HepG2 (cell line): ENCODE measurements around the gene TTC23L. TPM values are rescaled to one million over a fixed set of nuclear protein-coding genes. Genes with fewer than 3 reads are reported as not detected.

Experiments
- EP300 ChIP-seq, 3 experiments: sonication (generic) in 1 of 3; formaldehyde crosslinking in 1 of 3; IDR thresholded peaks; 2 replicates each; pipeline versions ENCODE4 v1.5.1 to v1.6.1; 2011 to 2020; ENCODE audit warnings: low read depth in 2 of 3, low read length in 2 of 3, borderline replicate concordance in 1 of 3, improper control_type of control experiment in 1 of 3, mild to moderate bottlenecking in 1 of 3, missing genetic modification reagents in 1 of 3, moderate library complexity in 1 of 3
- FOSL2 ChIP-seq: sonication (generic); formaldehyde crosslinking; IDR thresholded peaks from 2 replicates; pipeline ENCODE4 v1.4.0; 2020; ENCODE audit warnings: missing genetic modification reagents
- FOXC1 ChIP-seq: sonication (generic); formaldehyde crosslinking; IDR thresholded peaks from 2 replicates; pipeline ENCODE4 v1.8.0; 2022; ENCODE audit warnings: mild to moderate bottlenecking, missing genetic modification reagents, borderline replicate concordance
- FOXP1 ChIP-seq, 2 experiments: fragments of 450-650 bp in 1 of 2; IDR thresholded peaks; 2 replicates each; pipeline ENCODE4 v1.6.1; 2017 to 2018; ENCODE audit warnings: antibody characterized with exemption in 1 of 2
- HIVEP1 ChIP-seq: sonication (generic); formaldehyde crosslinking; IDR thresholded peaks from 2 replicates; pipeline ENCODE4 v1.4.0; 2020; ENCODE audit warnings: mild to moderate bottlenecking, missing genetic modification reagents
- KDM5B ChIP-seq: sonication (generic); formaldehyde crosslinking; IDR thresholded peaks from 2 replicates; pipeline ENCODE4 v1.4.0; 2020; ENCODE audit warnings: missing genetic modification reagents, mild to moderate bottlenecking, borderline replicate concordance
- PAXIP1 ChIP-seq: sonication (generic); formaldehyde crosslinking; conservative IDR thresholded peaks from 2 replicates; pipeline ENCODE4 v1.4.0; 2020; ENCODE audit warnings: mild to moderate bottlenecking, missing genetic modification reagents, moderate library complexity
- POLR2AphosphoS2 ChIP-seq: IDR thresholded peaks from 2 replicates; pipeline ENCODE4 v1.6.1; 2011; ENCODE audit warnings: low read depth, low read length, improper control_type of control experiment
- RBM39 ChIP-seq: fragments of 200-400 bp; formaldehyde crosslinking; IDR thresholded peaks from one replicate; pipeline ENCODE4 v1.6.1; 2018; ENCODE audit warnings: antibody characterized with exemption, mild to moderate bottlenecking, low read depth, low read length; ENCODE audit not compliant: poor library complexity, severe bottlenecking
- SALL1 ChIP-seq: sonication (generic); formaldehyde crosslinking; IDR thresholded peaks from 2 replicates; pipeline ENCODE4 v1.8.0; 2022; ENCODE audit warnings: mild to moderate bottlenecking, missing genetic modification reagents
- SP1 ChIP-seq, 2 experiments: fragments of 450-650 bp in 1 of 2; sonication (generic) in 1 of 2; formaldehyde crosslinking in 1 of 2; IDR thresholded peaks; 2 replicates each; pipeline versions ENCODE4 v1.4.0 to v1.6.1; 2016 to 2020; ENCODE audit warnings: missing genetic modification reagents in 1 of 2
- TAF1 ChIP-seq: sonication (generic); formaldehyde crosslinking; IDR thresholded peaks from 2 replicates; pipeline ENCODE4 v1.4.0; 2020; ENCODE audit warnings: missing genetic modification reagents
- TCF12 ChIP-seq, 2 experiments: fragments of 450-650 bp in 1 of 2; sonication (generic) in 1 of 2; formaldehyde crosslinking in 1 of 2; IDR thresholded peaks; 2 replicates each; pipeline versions ENCODE4 v1.6.1 to v1.8.0; 2017 to 2022; ENCODE audit warnings: antibody characterized with exemption in 1 of 2, mild to moderate bottlenecking in 1 of 2, missing genetic modification reagents in 1 of 2, moderate library complexity in 1 of 2
- USF2 ChIP-seq, 2 experiments: sonication (generic) in 1 of 2; formaldehyde crosslinking in 1 of 2; IDR thresholded peaks; 2 replicates each; pipeline versions ENCODE4 v1.5.1 to v1.6.1; 2011 to 2020; ENCODE audit warnings: borderline replicate concordance in 1 of 2, low read depth in 1 of 2, low read length in 1 of 2, mild to moderate bottlenecking in 1 of 2, missing genetic modification reagents in 1 of 2, moderate library complexity in 1 of 2
- ZBTB39 ChIP-seq: sonication (generic); formaldehyde crosslinking; IDR thresholded peaks from 2 replicates; pipeline ENCODE4 v1.5.0; 2020; ENCODE audit warnings: missing genetic modification reagents
- ZFP36L2 ChIP-seq: sonication (generic); formaldehyde crosslinking; IDR thresholded peaks from 2 replicates; pipeline ENCODE4 v1.4.0; 2020; ENCODE audit warnings: missing genetic modification reagents
- ZNF251 ChIP-seq: sonication (generic); formaldehyde crosslinking; IDR thresholded peaks from 2 replicates; pipeline ENCODE4 v1.9.0; 2021; ENCODE audit warnings: mild to moderate bottlenecking, missing genetic modification reagents
- ZNF260 ChIP-seq: sonication (generic); formaldehyde crosslinking; IDR thresholded peaks from 2 replicates; pipeline ENCODE4 v1.4.0; 2020; ENCODE audit warnings: missing genetic modification reagents, low read depth, mild to moderate bottlenecking, borderline replicate concordance
- ZNF484 ChIP-seq: sonication (generic); formaldehyde crosslinking; IDR thresholded peaks from 2 replicates; pipeline ENCODE4 v1.5.1; 2020; ENCODE audit warnings: mild to moderate bottlenecking, low read depth, missing genetic modification reagents, borderline replicate concordance
- ZNF746 ChIP-seq: sonication (generic); formaldehyde crosslinking; IDR thresholded peaks from 2 replicates; pipeline ENCODE4 v1.8.0; 2022; ENCODE audit warnings: mild to moderate bottlenecking, missing genetic modification reagents
- ZNF878 ChIP-seq: sonication (generic); formaldehyde crosslinking; IDR thresholded peaks from 2 replicates; pipeline ENCODE4 v1.8.1; 2023; ENCODE audit warnings: mild to moderate bottlenecking, missing genetic modification reagents, moderate library complexity
- ZNF891 ChIP-seq: sonication (generic); formaldehyde crosslinking; IDR thresholded peaks from 2 replicates; pipeline ENCODE4 v1.5.0; 2020; ENCODE audit warnings: mild to moderate bottlenecking, missing genetic modification reagents
- polyA plus RNA-seq, 8 experiments: library from polyadenylated mRNA; depleted of rRNA in 3 of 8; stranded (reverse) in 7 of 8; unstranded in 1 of 8; fragments of >200 nt; fragmentation: Illumina TruSeq in 4 of 8; extraction: Trizol in 4 of 8; gene quantifications; 2 replicates each; pipeline versions ENCODE4 v1.2.1 to v1.2.3, GENCODE V29; 2011 to 2016; ENCODE audit warnings: low read depth in 4 of 8, missing spikeins in 1 of 8, mixed read lengths in 1 of 8; ENCODE audit not compliant: insufficient read depth in 1 of 8
- total RNA-seq, 5 experiments: library from RNA; depleted of rRNA; stranded (reverse); fragments of >200 nt; fragmentation: Illumina TruSeq; extraction: Trizol; gene quantifications; 2 replicates each; pipeline ENCODE4 v1.2.3, GENCODE V29; 2016; ENCODE audit warnings: low read depth in 1 of 5

TTC23L gene
- total and polyA plus RNA-seq, 2 of the 13 experiments (the other 11 are each of a cell fraction or from before 2014, with no cell fraction given): 0.37 to 1.4 TPM

GRCh38 chr5:34889394-34889793, 50.4 kb downstream of the TTC23L start (continued):
- TF ChIP-seq PAXIP1 (CRISPR knock-in tag): peak; percentile 94
- TF ChIP-seq ZNF746 (CRISPR knock-in tag): no peak
- TF ChIP-seq EP300 (IDR thresholded peaks at IDR 0.05; ENCODE audit: low read depth in 2 of 2, low read length in 2 of 2): peak in 1 of 2 experiments; percentile 79; a peak in 2 of 4 replicates
- TF ChIP-seq EP300 (CRISPR knock-in tag; IDR thresholded peaks at IDR 0.05; ENCODE audit: borderline replicate concordance): no peak; the same call in 1 of the 2 replicates
- no peak for TF ChIP-seq FOXP1 (IDR thresholded peaks at IDR 0.05)
- TF ChIP-seq FOXP1 (CRISPR knock-in tag; IDR thresholded peaks at IDR 0.05): peak; percentile 62; the same call in 1 of the 2 replicates
- no peak for TF ChIP-seq RBM39
- TF ChIP-seq ZNF891 (CRISPR knock-in tag): no peak
- TF ChIP-seq POLR2AphosphoS2: no peak
- TF ChIP-seq ZFP36L2: no peak
- no peak for TF ChIP-seq USF2 (IDR thresholded peaks at IDR 0.05; ENCODE audit: low read depth, low read length)
- no peak for TF ChIP-seq USF2 (CRISPR knock-in tag; IDR thresholded peaks at IDR 0.05; ENCODE audit: borderline replicate concordance)
- no peak for TF ChIP-seq SP1 (IDR thresholded peaks at IDR 0.05)
- no peak for TF ChIP-seq SP1 (CRISPR knock-in tag; IDR thresholded peaks at IDR 0.05)
- TF ChIP-seq TAF1 (CRISPR knock-in tag): no peak
- TF ChIP-seq FOXC1 (CRISPR knock-in tag): no peak
- no peak for TF ChIP-seq ZNF260 (CRISPR knock-in tag)
- no peak for TF ChIP-seq ZBTB39 (CRISPR knock-in tag)
- 0 out of 2 replicates have a peak, but pooled peaks have one; percentile 27 for TF ChIP-seq FOSL2 (CRISPR knock-in tag)
- TF ChIP-seq ZNF484: no peak
- no peak for TF ChIP-seq ZNF251 (CRISPR knock-in tag)
- no peak for TF ChIP-seq KDM5B
- TF ChIP-seq HIVEP1: no peak
- TF ChIP-seq SALL1 (CRISPR knock-in tag): peak; percentile 90
- no peak for TF ChIP-seq ZNF878 (CRISPR knock-in tag)
- TF ChIP-seq TCF12 (IDR thresholded peaks at IDR 0.05): no peak
- TF ChIP-seq TCF12 (CRISPR knock-in tag; IDR thresholded peaks at IDR 0.05): no peak
